ENCODE results near the gene OR2D2. TPM values are rescaled to one million over a fixed set of nuclear protein-coding genes. Genes with fewer than 3 reads are reported as not detected.

The OR2D2 gene
- total RNA-seq, 1 donor from 2014 or later, result not detected

Other genes with a start within 250 kb of the OR2D2 start
- gene DCHS1, start 236.7 kb downstream of the OR2D2 start, total RNA-seq, result 10.7 TPM
- 44.8 TPM for gene MRPL17, start 209.2 kb downstream of the OR2D2 start, total RNA-seq
- gene OR2AG2, start 120.5 kb downstream of the OR2D2 start, total RNA-seq, result not detected
- gene OR2AG1, start 109.5 kb downstream of the OR2D2 start, total RNA-seq, result not detected
- not detected for gene OR6A2, start 92.8 kb downstream of the OR2D2 start, total RNA-seq
- gene OR10A5, start 46.8 kb downstream of the OR2D2 start, total RNA-seq, result not detected
- gene OR10A2, start 29.4 kb downstream of the OR2D2 start, total RNA-seq, result not detected
- not detected for gene OR10A4, start 15.9 kb downstream of the OR2D2 start, total RNA-seq
- gene OR2D3, start 28.5 kb upstream of the OR2D2 start, total RNA-seq, result not detected
- gene ZNF215, start 33.9 kb upstream of the OR2D2 start, total RNA-seq, result 0.60 TPM
- 1.9 TPM for gene ZNF214, start 127.8 kb upstream of the OR2D2 start, total RNA-seq
- gene NLRP14, start 128.0 kb upstream of the OR2D2 start, total RNA-seq, result not detected
- gene RBMXL2, start 196.5 kb upstream of the OR2D2 start, total RNA-seq, result not detected

Data from Right ventricle myocardium inferior (tissue), 1 donor.